HUDEP-2 (cell line): ENCODE measurements around the gene SCN2A.
"Not testable (repeated sequence)": the region's sequence is repeated elsewhere in the genome, so short reads cannot be mapped to it uniquely, and the experiment has no call there.

Experiments used
- DNase-seq, 76 experiments: peaks; one replicate each; lab custom pipeline; 2025; ENCODE audit not compliant: unreplicated experiment in 76 of 76; lab: John Stamatoyannopoulos, UW

The SCN2A gene

GRCh38 chr2:165307317-165307716, 68.1 kb downstream of the SCN2A start:
- DNase-seq, result no peak

DNA sequence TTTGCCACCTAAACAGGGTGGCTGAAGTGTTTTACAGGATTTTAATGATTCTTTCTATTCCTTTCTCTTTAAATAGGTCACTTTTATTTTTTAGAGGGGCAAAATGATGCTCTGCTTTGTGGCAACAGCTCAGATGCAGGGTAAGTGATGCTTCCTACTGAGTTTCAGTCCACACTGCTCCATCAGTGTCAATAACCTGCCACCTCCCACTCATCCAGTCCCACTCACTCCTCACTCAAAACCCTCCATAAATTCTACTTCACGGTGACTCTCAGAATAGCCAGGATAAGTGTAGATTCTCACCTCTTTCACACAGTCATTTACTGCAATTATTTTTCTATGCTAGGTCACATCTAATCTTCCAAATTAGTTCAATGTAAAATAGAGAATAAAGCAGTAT, 72.7 kb downstream of the SCN2A start:
- DNase-seq, result no peak

GRCh38 chr2:165312999-165313398, 73.8 kb downstream of the SCN2A start:
- peak in 3 of 76 experiments; percentile 6 to 9 (median 9) for DNase-seq

DNA sequence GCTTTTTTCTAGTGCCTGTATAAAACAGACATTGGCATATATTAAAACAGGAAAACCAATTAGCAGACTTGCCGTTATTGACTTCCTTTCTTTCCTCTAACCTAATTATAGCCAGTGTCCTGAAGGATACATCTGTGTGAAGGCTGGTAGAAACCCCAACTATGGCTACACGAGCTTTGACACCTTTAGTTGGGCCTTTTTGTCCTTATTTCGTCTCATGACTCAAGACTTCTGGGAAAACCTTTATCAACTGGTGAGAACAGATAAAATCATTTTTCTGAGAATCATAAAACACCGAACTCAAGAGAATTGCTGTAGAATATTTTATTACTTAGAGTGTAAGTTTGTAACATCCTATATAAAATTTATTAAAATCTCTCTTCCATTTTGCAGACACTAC, 74.3 kb downstream of the SCN2A start:
- DNase-seq, result peak in 28 of 76 experiments; percentile 5 to 63 (median 39)

DNA sequence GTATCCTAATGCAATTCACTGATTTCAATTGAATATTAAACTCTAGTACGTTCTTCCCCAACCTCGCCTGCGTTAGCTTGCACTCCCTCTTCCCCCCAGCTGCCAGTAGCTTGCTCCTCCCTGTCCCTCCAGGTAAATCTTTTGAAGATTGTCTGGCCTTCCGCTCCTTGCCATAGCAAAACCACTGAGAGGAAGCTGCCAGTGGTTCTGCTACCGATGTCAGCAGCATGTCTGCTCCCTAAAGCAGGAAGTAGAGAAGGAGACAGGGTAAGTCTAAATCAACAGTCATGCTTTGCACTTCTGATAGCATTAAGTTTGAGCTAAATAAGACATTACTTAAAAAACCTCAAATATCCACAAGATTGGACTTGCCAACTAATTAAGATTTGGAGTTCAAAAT, 89.1 kb downstream of the SCN2A start:
- no peak for DNase-seq

DNA sequence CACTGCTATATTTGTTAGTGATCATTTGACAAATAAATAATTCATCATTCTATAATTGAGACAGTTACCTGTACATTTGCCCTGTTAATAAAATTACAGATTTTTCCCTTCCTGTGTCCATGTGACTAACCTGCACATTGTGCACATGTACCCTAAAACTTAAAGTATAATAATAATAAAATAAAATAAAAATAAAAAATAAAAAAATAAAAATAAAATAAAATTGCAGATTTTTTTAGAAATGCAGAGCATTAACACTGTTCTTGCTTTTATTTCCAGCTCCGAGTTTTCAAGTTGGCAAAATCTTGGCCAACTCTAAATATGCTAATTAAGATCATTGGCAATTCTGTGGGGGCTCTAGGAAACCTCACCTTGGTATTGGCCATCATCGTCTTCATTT, 105.1 kb downstream of the SCN2A start:
- DNase-seq, result not testable (repeated sequence)

GRCh38 chr2:165348441-165348840, 109.2 kb downstream of the SCN2A start:
- no peak for DNase-seq

GRCh38 chr2:165349181-165349580, 110.0 kb downstream of the SCN2A start:
- no peak for DNase-seq

DNA sequence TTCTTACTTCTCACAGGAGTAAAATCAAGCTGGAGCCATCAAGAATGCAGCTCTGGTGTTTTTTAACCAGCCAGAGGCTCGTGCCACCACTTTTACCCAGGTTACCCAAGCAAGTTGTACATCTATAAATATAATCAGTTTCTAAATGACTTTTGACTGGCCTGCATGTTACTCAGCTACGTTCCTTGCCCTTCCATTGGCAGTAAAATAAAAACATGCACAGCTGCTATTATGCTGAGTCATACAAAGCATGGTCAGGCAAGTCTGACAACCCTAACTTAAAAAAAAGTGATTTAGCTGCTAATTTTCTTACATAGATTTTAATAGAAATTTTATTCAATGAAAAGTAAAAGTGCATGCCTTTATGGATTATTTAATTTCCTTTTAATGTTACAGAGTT, 118.5 kb downstream of the SCN2A start:
- DNase-seq, result peak in 5 of 76 experiments; percentile 1 to 8 (median 4)

DNA sequence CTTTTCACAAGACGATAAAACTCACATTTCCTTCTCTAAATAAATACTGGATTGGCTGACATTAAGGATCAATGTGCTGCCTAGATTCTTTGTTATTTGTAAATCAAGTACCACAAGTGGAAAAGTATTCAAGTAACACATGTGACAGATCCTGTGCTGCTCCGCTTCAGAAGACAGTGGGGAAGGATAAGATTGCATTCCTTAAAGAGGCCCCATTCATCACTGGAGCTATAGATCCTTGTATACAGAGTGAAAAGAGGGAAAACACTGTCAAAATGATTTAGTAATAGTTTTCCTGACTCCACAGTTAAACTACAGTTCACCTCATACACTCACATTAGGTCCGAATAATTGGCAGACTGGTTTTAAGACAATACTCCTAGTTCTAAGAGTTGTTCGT, 122.3 kb downstream of the SCN2A start:
- DNase-seq, result no peak

- no peak for DNase-seq
These were observed 130.1 kb downstream of the SCN2A start for GRCh38 chr2:165369131-165369897.

DNA sequence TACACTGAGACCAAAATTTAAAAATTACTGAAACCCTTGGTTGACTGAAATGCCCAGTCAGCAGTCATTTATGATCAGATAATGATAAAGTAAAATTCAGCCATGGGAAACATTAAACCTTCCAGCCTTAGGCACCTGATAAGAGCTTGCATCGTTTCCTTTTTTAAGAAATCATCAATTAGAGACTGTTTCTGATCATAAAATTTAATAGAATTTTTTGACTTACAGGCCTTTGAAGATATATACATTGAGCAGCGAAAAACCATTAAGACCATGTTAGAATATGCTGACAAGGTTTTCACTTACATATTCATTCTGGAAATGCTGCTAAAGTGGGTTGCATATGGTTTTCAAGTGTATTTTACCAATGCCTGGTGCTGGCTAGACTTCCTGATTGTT, 130.7 kb downstream of the SCN2A start:
- no peak for DNase-seq

DNA sequence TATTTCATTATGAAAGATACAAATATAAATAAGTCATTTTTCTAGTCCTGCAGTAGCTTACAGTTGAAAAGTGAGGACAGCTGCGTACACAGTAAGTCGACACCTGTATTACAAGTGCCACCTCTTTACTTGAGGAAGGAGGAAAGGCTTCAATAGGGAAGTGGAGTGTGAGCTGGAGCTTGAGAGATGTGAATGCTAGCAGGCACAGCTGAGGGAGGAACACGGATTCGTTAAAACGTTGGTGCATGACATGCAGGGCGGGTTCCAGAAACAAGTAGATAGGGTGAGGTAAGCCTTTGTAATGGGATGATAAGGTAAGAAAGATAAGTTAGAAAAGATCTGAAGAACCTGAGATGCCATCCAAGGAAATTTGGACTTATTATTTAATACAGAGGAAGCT, 132.1 kb downstream of the SCN2A start:
- peak in 57 of 76 experiments; percentile 2 to 73 (median 32) for DNase-seq

- DNase-seq, result no peak
These were observed 134.2 kb downstream of the SCN2A start for GRCh38 chr2:165373278-165374010.

- no peak for DNase-seq
These were observed 137.4 kb downstream of the SCN2A start for GRCh38 chr2:165376571-165376975.

DNA sequence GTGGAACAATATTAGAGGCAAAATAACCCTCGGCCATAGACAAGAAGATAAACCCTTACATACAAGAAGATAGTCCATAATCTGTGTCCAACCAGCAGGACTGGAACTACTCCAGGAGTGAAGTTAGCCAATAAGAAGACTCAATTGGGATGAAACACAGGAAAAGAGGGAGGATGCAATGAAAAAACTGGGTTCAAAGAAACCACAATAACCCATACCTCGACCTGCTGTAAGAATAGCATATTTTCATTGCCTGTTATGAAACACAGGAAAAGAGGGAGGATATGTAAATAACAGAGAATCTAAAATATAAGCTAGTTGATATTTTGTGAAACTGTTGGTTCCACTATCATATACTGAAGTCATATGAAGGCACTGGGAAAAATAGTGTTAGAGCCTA, 143.1 kb downstream of the SCN2A start:
- DNase-seq, result no peak

DNA sequence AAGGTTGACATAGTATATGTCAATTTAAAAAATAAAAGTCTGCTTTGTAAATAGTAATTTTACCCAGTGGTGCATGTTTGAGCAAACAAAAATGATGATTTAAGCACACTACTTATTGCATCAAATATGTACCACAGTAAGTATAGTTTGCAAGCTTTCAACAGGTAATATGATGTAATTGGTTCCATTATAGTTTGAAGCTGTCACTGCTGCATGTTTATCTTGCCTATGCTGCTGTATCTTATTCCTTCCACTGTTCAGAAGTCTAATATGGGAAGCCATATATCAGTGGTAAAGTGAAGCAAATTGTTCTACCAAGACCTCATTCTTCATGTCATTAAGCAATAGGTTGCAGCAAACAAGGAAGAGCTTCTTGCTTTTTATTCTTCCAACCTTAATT, 151.7 kb downstream of the SCN2A start:
- DNase-seq, result no peak

- DNase-seq, result no peak
These were observed 152.6 kb downstream of the SCN2A start for GRCh38 chr2:165391791-165392190.

DNA sequence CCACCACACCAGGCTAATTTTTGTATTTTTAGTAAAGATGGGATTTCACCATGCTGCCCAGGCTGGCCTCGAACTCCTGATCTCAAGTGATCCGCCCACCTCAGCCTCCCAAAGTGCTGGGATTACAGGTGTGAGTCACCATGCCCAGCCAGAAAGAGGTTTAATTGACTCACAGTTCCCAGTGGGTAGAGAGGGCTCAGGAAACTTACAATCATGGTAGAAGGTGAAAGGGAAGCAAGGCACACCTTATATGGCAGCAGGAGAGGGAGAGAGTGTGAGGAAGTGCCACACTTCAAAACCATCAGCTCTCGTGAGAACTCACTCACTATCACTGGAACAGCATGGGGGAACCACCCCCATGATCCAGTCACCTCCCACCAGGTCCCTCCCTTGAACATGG, 159.4 kb downstream of the SCN2A start:
- not testable (repeated sequence) for DNase-seq

DNA sequence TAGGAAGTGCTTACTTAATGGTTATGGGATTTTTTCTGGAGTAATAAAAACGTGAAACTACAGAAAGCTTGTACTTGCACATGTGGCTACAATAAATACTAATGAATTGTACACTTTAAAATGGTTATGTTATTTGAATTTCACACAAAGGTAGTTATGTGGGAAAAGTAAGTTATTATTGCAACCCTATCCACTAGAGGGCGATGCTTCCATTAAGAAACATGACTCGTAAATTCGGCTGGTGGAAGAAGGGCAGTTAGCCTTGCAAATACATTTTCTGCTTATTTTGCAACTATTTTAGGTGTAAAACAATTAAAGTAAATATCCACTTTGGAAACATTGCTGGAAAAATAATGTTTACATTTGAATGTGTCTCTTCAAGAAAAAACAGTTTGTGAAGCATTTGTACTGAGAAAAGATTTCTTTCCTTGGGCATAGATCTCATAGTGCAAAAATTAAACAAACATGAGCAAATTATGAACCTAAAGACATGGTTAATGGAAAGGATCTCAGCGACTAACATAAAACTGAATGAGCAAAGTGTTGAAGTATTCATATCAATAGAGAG, 162.2 kb downstream of the SCN2A start:
- peak in 24 of 76 experiments; percentile 1 to 49 (median 24) for DNase-seq

GRCh38 chr2:165402162-165402561, 162.9 kb downstream of the SCN2A start:
- no peak for DNase-seq

DNA sequence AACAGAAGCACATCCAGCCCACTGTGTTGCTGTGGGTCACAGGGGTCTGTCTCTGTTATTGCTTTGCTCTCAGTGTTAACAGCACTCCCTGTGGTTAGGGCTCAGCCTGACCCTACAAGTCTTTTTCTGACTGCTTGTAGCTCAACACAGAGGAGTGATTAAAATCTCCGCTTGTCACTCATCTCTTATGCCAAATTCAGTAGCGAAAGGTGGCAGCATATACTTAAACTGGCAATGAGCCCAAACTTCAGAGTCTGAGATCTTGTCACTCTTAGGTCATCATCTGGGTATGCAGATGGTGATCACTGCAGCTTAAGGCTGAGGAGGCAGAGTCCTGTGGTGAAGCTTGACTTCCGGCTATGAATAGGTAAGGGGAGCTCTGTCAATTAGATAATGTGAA, 167.0 kb downstream of the SCN2A start:
- no peak for DNase-seq
